ENCODE measurements around the gene BCL7A. TPM values are rescaled to one million over a fixed set of nuclear protein-coding genes. Genes with fewer than 3 reads are reported as not detected.
"Not testable (repeated sequence)": the region's sequence is repeated elsewhere in the genome, so short reads cannot be mapped to it uniquely, and the experiment has no call there.

The BCL7A gene
- total RNA-seq, 1 donor from 2014 or later: 13.7 TPM

DNA sequence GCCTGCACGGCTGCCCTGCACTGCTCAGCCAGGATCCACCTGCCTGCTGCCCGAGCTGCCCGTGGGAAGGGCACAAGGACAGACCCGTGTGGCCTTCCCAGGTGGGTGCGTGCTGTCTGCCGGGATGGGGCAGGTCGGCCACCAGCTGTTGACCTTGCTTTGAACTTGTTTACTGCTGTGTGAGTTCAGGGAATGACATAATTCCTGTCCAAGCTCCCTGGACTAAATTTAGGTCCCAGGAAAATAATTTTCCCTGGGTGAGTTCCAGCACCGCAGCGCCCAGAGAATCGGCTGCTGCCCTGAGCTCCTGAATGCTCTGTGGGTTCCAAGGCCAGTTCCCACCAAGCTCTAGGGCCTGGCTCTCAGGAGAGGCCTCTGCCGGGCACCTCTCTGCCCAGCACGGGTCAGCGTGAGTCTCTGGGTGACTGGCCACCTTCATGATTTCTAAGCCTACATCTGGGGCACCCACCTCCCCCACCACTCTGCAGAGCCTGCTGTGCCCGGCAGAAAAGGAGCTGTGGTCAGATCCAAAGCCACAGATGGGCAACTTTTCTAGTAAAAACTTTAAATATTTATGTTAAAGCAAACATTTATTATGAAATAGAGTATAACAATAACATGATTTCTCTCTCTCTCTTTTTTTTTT, 29.7 kb downstream of the BCL7A start:
- no peak for DNase-seq (ENCODE audit: extremely low read depth, low read depth, low spot score)

DNA sequence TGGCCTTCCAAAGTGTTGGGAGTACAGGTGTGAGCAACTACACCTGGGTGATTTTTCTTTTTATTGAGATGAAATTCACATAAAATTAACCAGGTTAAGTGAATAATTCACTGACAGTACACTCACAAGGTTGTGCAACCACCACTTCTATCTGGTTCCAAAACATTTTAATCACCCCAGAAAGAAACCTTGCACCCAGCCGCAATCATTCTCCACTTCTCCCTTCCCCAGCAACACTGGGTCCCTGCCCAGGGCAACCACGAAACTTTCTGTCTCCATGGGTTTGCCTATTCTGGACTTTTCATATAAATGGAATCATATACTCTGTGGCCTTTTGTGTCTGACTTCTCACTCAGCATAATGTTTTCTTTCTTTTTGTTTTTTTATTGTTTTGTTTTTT, 30.6 kb downstream of the BCL7A start:
- no peak for DNase-seq (ENCODE audit: extremely low read depth, low read depth, low spot score)

DNA sequence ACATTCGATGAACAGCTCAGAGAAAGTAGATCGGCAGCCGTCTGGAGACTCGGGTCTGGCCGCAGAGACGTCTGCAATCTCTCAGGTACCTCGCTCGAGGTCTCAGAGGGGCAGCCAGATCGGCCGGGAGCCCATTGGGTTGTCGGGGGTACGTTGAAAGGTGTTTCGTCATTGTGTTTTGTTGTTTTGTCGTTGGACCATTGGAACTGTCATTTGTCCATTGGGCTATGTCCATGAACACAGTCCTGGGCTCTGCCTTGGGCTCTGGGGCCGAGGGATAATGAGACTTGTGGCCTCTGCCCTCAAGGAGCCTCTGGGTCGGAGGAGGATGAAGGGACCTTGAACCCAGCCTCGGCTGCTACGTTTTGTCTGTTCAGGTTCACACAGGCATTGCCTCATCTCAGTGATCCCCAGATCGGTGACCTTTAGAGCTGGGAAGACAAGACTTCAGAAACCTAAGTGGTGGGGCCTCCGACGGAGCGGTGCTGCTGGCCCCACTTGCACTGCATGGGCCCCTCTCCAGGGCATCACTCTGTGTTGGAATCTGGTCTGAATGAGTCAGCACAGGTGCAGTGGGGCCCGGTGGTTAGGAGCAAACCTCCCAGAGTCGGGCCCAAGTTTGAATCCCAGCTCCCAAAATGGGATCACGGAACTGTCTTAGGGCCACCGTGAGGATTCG, 33.3 kb downstream of the BCL7A start:
- no peak for DNase-seq (ENCODE audit: extremely low read depth, low read depth, low spot score)

DNA sequence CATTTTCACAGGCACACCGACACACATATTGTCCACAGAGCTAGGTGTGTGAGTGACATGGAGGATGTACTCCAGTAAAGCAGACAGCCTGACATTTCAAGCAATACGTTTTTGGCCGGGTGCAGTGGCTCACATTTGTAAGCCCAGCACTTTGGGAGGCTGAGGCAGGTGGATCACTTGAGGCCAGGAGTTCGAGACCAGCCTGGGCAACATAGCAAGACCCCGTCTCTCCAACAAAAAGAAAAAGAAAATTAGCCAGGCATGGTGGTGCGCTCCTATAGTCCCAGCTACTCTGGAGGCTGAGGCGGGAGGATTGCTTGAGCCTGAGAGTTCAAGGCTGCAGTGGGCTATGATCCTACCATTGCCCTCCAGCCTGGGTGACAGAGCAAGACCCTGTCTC, 34.7 kb downstream of the BCL7A start:
- not testable (repeated sequence) for DNase-seq (ENCODE audit: extremely low read depth, low read depth, low spot score)

DNA sequence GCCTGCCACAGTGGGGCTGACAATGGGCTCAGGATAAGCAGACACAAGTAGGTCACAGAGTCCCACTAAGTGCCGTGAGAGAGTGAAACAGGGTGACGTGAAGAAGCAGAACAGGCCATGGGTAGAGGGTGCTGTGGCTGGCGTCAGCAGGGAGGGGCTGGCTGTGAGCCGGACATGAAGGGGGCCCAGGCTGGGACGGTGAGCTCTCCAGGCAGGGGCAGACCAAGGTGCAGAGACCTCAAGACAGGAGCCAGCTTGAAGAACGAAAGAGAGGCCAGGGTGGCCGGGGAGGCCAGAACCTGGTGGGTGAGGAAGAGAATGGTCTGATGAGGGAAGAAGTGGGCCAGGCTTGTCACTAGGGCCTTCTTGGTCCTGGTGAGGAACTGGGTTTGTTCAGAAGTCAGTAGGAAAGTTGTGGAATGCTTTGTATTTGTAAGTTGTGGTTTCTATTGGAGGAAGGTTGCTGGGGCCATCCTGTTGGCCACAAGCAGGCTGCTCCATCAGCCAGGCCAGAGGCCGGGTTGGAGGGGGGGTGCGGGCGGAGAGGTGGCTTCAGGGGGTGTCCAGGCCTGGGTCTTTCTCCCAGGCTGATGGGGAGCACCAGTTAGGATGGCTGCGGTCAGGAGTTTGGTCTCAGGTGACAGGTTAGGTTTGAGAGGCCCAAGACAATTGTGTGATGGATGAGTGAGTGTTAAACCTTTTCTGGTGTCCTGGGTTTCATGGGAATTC, 35.5 kb downstream of the BCL7A start:
- DNase-seq (ENCODE audit: extremely low read depth, low read depth, low spot score): no peak

GRCh38 chr12:122057769-122058168, 36.1 kb downstream of the BCL7A start:
- DNase-seq (ENCODE audit: extremely low read depth, low read depth, low spot score): no peak

DNA sequence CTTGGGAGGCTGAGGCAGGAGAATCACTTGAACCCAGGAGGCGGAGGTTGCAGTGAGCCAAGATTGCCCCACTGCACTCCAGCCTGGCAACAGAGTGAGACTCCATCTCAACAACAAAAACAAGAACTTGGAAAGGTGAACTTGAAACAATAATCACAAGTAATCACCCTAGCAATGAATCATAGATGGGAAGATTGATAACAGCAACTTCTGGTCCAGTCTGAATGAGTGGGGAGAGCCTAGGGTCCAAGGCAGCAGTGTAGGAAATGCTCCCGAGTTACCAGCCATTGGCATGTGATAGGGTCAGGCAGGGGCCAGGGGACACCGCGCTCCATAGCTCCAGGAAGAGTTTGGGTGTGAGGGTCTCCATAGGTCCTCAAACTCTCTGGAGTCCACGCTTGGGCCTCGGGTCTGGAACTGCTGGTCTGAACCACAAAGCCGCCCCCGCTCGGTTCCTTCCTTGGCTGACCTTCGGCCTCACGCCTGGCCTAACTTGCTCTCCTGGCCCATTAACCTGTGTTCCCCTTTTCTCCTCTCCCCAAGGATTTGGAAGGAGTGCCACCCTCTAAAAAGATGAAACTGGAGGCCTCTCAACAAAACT, 37.0 kb downstream of the BCL7A start:
- DNase-seq (ENCODE audit: extremely low read depth, low read depth, low spot score): no peak

GRCh38 chr12:122059203-122059960, 37.7 kb downstream of the BCL7A start:
- no peak for DNase-seq (ENCODE audit: extremely low read depth, low read depth, low spot score)

DNA sequence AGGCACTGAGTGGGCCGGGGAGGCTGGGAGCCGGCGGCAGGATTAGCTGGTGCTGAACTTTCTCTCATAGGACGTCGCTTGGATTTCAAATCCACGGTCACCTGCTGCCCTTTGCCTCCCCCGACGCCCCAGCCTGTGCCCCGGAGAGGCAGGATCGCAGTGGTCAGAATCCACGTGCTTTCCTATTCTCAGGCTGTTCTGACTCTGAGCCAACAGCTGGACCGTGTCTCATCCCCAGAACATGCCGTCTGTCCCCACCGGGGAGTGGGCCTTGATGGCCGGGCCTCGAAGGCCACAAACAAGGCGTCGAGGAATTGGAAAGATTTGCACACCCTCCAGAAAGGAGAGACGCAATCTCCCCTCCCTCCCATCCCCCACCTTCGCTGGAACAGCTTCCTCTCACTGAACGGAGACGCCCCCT, 38.4 kb downstream of the BCL7A start:
- no peak for DNase-seq (ENCODE audit: extremely low read depth, low read depth, low spot score)

DNA sequence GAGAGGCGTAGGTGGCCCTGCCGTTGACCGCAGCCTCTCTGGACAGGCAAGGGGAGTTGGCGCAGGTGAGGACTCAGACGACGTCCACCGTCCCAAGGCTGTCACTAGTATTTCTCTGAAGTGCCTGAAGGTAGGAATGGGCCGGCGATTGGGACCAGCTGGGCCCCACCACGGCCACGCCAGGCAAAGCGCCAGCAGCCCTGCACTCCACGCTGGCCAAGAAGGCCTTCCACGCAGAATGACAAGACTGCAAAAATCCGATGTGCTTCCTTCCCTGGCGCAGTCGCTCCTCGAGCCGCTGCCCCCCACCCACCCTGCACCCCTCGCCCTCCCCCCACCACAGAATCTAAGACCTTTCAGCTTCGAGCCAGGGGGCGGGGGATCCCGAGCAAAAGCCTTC, 39.6 kb downstream of the BCL7A start:
- no peak for DNase-seq (ENCODE audit: extremely low read depth, low read depth, low spot score)

- no peak for DNase-seq (ENCODE audit: extremely low read depth, low read depth, low spot score)
These were observed 41.4 kb downstream of the BCL7A start for GRCh38 chr12:122062832-122063693.

DNA sequence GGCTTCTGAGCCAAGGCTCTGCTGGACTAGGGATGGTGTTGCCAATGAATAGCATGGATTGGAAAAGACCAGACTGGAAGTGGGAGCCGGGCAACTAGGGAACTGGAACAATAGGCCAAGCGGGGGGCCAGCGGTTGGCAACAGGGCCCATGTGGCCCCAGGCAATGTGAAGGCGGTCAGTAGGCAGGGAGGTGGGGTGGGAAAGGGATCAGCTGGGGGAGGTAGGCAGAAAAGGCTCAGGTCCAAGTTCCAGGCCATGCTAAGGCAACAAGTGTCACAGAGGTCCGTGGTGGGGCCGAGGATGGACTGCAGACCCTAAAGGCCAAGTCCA, 42.0 kb downstream of the BCL7A start:
- no peak for DNase-seq (ENCODE audit: extremely low read depth, low read depth, low spot score)

GRCh38 chr12:122064025-122064777, 42.5 kb downstream of the BCL7A start:
- no peak for DNase-seq (ENCODE audit: extremely low read depth, low read depth, low spot score)

DNA sequence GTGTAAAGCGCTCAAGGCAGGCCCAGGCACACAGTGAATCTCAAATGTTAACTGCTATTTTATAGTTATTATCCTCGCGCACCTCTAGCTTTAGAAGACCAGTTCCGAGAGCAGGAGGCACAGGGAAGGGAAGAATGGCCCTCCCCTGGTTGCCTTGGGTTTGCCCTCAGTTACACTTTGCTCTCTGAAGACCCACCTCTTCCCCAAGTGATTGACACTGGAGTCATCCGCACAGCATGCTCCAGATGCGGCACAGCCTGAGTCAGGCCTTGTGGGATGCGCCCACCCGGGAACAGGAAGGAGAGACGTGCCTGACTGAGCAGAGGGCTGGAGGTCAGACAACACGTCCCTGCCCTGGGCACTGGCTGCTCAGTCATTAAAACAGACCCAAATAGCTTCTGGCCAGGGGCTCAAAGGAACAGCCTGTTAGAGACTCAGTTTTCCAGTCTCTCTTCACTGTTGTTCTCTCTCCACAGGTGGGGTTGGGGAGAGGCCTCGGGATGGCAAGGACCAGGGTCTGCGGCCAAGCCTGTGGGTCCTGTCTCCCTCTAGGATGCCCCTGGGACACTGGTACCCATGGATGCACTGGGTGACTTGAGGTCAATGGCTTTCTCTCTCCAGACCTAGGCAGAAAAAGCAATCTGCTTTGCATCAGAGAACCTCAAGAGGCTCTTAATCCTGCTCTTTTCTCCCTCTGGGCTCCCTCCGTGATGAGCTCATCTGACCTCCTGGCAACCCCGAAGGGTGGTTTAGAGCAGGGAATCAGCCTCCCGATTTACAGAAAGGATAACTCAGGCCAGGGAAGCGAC, 43.3 kb downstream of the BCL7A start:
- DNase-seq (ENCODE audit: extremely low read depth, low read depth, low spot score): no peak

DNA sequence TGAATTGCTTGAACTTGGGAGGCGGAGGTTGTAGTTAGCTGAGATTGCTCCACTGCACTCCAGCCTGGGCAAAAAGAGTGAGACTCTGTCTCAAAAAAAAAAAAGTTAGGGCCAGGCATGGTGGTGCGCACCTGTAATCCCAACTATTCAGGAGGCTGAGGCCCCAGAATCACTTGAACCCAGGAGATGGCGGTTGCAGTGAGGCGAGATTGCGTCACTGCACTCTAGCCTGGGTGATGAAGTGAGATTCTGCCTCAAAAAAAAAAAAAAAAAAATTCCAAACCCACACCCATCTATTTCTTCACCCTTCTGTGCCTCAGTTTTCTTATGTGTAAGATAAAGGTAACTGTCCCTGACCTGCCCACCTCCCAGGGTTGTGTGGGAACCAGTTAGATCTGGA, 45.9 kb downstream of the BCL7A start:
- DNase-seq (ENCODE audit: extremely low read depth, low read depth, low spot score): no peak

GRCh38 chr12:122067966-122068365, 46.3 kb downstream of the BCL7A start:
- DNase-seq (ENCODE audit: extremely low read depth, low read depth, low spot score): no peak

DNA sequence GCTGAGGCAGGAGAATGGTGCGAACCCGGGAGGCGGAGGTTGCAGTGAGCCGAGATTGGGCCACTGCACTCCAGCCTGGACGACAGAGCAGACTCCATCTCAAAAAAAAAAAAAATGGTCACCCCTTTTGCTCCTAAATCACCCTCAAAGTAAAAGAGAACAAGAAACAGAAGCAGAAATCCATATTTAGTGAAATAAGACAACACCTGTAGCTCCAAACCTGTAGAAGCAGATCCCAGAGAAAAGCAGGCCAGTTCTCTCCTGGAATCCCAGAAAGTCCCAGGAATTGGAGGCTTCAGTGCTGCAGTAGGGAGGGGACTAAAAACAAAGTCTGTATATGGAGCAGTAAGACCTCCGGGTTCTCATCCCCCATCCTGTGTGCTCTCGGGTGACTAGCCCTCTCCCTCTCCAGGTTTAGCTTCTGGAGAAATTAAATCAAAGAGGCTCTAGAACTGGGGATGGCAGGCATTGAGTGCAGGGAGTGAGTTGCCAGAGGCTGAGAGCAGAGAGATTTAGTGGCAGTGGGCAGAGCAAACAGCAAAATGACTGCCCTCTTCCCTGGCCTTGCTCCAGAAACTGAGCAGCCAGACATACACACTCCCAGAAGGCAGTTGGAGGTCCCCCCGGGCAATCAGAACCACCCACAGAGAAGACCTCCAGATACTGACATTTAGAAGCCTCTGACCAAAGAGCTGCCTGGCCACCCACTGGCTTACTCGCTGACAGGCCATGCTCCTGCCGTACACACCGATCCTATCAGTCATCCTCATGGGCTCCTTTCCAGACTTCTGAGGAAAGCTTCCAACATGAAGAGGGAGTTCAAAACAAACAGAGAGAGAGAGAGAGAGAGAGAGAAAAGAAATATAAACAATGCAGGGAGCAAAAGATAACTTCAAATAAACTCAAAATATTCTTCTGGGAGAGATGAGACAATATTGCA, 50.6 kb downstream of the BCL7A start:
- no peak for DNase-seq (ENCODE audit: extremely low read depth, low read depth, low spot score)

Data from glomerular endothelial cell (primary cell).